ENCODE results near the gene HOXC6. TPM values are rescaled to one million over a fixed set of nuclear protein-coding genes. Genes with fewer than 3 reads are reported as not detected.

Gene HOXC6
- total RNA-seq, 6 experiments from 2014 or later, result 0.12 to 2.1 (median 1.6) TPM

- peaks cover 12% of the 10 kb centered on the region for H3K4me1 Mint-ChIP-seq (ENCODE audit: low read depth)
- no peak overlapping the region for H3K4me3 Mint-ChIP-seq
- no peak overlapping the region for H3K27ac Mint-ChIP-seq
- H3K36me3 Mint-ChIP-seq (ENCODE audit: low read depth), result no peaks in the 10 kb centered on the region
- peaks cover 72% of the 10 kb centered on the region for H3K27me3 Mint-ChIP-seq (ENCODE audit: insufficient read depth)
- no peak for DNase-seq
- no peaks in the 10 kb centered on the region for H3K9me3 Mint-ChIP-seq
- no peak for TF ChIP-seq CTCF (IDR thresholded peaks at IDR 0.05)
These were observed 3.5 kb upstream of the HOXC6 start for GRCh38 chr12:54024581-54025305.

- TF ChIP-seq CTCF (IDR thresholded peaks at IDR 0.05), result no peak
- no peak overlapping the region for H3K27ac Mint-ChIP-seq
- H3K4me1 Mint-ChIP-seq (ENCODE audit: low read depth), result peaks cover 8% of the 10 kb centered on the region; the same call in 1 of the 2 replicates
- no peaks in the 10 kb centered on the region for H3K9me3 Mint-ChIP-seq
- H3K27me3 Mint-ChIP-seq (ENCODE audit: insufficient read depth), result peaks cover 73% of the 10 kb centered on the region
- H3K36me3 Mint-ChIP-seq (ENCODE audit: low read depth), result no peaks in the 10 kb centered on the region
- no peak for DNase-seq
- no peak overlapping the region for H3K4me3 Mint-ChIP-seq
These were observed 2.5 kb upstream of the HOXC6 start for GRCh38 chr12:54025499-54026405.

GRCh38 chr12:54026640-54027441 lies 1.4 kb upstream of the HOXC6 start:
- H3K4me3 Mint-ChIP-seq, result no peak overlapping the region
- TF ChIP-seq CTCF (IDR thresholded peaks at IDR 0.05), result no peak
- H3K9me3 Mint-ChIP-seq, result no peaks in the 10 kb centered on the region
- no peaks in the 10 kb centered on the region for H3K36me3 Mint-ChIP-seq (ENCODE audit: low read depth)
- peaks cover 71% of the 10 kb centered on the region for H3K27me3 Mint-ChIP-seq (ENCODE audit: insufficient read depth)
- no peak for DNase-seq
- H3K4me1 Mint-ChIP-seq (ENCODE audit: low read depth), result peaks cover 8% of the 10 kb centered on the region; the same call in 1 of the 2 replicates
- H3K27ac Mint-ChIP-seq, result no peak overlapping the region

GRCh38 chr12:54027442-54027786 lies 826 bp upstream of the HOXC6 start:
- no peak overlapping the region for H3K27ac Mint-ChIP-seq
- no peak for TF ChIP-seq CTCF (IDR thresholded peaks at IDR 0.05)

More at GRCh38 chr12:54027442-54027786, 826 bp upstream of the HOXC6 start:
- no peak for DNase-seq
- no peaks in the 10 kb centered on the region for H3K9me3 Mint-ChIP-seq
- H3K27me3 Mint-ChIP-seq (ENCODE audit: insufficient read depth), result peaks cover 72% of the 10 kb centered on the region
- H3K4me3 Mint-ChIP-seq, result no peak overlapping the region
- H3K4me1 Mint-ChIP-seq (ENCODE audit: low read depth), result peaks cover 8% of the 10 kb centered on the region; the same call in 1 of the 2 replicates
- no peaks in the 10 kb centered on the region for H3K36me3 Mint-ChIP-seq (ENCODE audit: low read depth)
